SK-N-MC (cell line): ENCODE measurements around the gene IFT81.

Experiments used
- EZH2 ChIP-seq: fragments of 200-600 bp; sonication (generic); IDR thresholded peaks from one replicate; pipeline ENCODE4 v1.6.1; 2017; ENCODE audit warnings: antibody characterized with exemption
- POLR2AphosphoS5 ChIP-seq: IDR thresholded peaks from 2 replicates; pipeline ENCODE4 v1.6.1; 2012; ENCODE audit warnings: mild to moderate bottlenecking, low read depth, low read length, borderline replicate concordance

DNA sequence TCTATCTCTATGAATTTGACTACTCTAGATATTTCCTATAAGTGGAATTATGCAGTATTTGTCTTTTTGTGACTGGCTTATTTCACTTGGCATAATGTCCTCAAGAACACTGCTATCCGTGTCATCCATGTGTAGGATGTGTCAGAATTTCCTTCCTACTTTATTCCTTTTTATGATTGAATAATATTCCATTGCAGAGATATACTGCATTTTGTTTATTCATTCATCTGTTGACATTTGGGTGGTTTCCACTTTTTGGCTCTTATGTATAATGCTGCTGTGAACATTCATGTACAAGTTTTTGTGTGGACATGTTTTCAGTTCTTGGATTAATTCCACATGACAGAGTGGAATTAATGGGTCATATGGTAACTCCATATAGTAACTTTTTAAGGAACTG is 111.2 kb downstream of the IFT81 start:
- no peak for TF ChIP-seq POLR2AphosphoS5
- TF ChIP-seq EZH2, result no peak
